HG03039 (cell line): ENCODE measurements around the gene SLC30A2.
"Not testable (repeated sequence)": the region's sequence is repeated elsewhere in the genome, so short reads cannot be mapped to it uniquely, and the experiment has no call there.

Experiments
- ATAC-seq: cut with Tn5 transposase; IDR thresholded peaks from one replicate; pipeline ENCODE4 v1.9.1; 2021; ENCODE audit warnings: mild to moderate bottlenecking, moderate library complexity; ENCODE audit not compliant: unreplicated experiment

The SLC30A2 gene

DNA sequence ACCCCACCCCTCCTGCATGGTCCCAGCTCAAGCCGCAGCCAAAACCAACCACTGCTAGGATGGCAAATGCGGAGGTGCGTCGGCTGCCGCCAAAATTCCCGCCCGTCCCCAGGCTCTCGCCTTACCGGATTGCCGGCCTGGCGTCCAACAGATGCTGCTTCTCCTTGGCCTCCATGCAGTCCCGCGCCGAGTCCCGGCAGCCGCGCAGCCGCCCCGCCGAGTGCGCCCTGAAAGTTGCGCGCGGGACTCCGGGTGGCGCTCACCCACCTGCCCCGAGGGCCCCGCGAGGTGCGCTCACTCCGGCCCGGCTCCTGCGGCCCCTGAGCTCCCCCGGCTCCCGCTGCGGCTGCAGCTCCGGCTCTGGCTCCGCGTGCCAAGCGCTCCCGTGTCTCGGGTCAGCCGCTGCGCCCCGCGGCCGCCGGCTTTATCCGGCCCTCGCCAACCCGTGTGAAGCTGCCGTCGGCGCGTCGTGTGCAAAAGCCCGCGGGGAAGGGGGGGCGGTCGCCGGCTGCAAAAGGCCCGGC lies at the start of gene SLC30A2:
Gene SLC30A2, minus strand, starts transcription at position 397 of the 524 bp plus-strand sequence. Its CDS starts 222 bp downstream, at position 175.
- ATAC-seq, result no peak

DNA sequence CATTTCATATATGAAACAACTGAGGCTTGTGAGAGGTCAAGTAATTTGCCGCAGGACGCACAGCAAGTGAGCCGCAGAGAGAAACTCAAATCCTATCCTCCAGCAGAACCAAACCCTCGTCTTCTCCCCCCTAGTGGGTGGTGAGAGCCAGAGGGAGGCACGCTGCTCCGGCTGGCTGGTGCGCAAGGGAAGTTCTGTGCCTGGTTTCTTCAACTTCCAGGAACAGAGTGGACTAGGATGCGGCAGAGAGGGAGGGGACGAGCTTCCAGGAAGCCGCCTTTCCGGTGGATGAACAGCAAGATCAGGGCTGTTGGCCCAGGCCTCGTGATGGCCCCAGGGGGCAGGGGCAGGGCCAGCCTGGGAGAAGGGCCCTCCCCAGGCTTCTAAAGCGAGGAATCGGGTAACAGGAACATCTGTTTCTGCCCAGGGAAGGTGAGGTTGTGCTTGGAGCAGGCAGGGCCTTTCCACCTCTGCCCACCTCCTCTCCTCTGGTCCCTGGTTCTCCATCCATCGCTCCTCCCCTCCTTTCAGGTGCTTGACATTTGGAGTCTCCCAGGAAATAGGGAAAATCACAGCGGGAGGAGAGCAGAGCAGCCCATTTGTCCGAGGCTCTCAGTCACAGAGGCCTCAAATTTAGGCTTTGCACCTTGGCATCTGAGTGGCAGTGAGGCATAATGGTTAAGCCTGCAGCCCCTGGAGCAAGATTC lies 48.9 kb upstream of the SLC30A2 start:
- ATAC-seq, result no peak

GRCh38 chr1:26094076-26094669 lies 48.3 kb upstream of the SLC30A2 start:
- no peak for ATAC-seq

GRCh38 chr1:26093569-26093968 lies 47.7 kb upstream of the SLC30A2 start:
- not testable (repeated sequence) for ATAC-seq

DNA sequence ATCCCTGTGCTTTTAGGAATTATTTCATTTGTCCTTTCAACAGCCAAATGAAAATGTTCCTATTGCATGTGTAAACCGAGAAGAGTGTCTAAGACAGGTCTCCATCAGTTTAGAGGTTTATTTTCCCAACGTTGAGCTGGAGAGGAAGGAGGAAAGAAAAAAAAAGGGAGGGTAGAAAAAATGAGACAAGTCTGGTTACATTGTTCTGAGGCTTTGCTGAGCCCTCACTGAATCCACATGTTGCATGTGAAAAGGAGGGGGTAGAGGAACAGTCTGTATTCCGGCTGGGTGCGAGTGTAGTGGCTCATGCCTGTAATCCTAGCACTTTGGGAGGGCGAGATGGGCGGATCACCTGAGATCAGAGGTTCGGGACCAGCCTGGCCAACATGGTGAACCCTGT lies 46.5 kb upstream of the SLC30A2 start:
- no peak for ATAC-seq

- no peak for ATAC-seq
These were observed 45.0 kb upstream of the SLC30A2 start for GRCh38 chr1:26090893-26091292.

- ATAC-seq, result no peak
These were observed 43.2 kb upstream of the SLC30A2 start for GRCh38 chr1:26089125-26089524.

DNA sequence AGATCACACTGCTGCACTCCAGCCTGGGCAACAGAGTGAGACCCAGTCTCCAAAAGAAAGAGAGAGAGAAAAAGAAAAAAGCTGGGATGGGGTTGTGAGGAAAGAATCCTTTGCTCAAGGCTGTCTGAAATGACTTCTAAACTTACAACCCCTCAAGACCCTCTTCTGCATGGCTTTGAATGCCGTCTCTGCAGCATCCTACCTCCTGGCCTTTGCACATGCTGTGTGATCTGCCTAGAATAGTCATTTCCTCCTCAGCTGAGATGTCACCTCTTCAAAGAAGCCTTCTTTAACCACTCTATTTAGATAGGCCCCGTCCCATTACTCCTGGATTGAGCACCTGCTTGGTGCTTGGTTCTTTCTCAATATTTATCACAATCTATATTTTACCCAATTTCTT lies 38.9 kb upstream of the SLC30A2 start:
- no peak for ATAC-seq

- ATAC-seq, result no peak
These were observed 38.2 kb upstream of the SLC30A2 start for GRCh38 chr1:26084091-26084561.

GRCh38 chr1:26083208-26083607 lies 37.3 kb upstream of the SLC30A2 start:
- ATAC-seq, result no peak

GRCh38 chr1:26082020-26082350 lies 36.1 kb upstream of the SLC30A2 start:
- ATAC-seq, result no peak

DNA sequence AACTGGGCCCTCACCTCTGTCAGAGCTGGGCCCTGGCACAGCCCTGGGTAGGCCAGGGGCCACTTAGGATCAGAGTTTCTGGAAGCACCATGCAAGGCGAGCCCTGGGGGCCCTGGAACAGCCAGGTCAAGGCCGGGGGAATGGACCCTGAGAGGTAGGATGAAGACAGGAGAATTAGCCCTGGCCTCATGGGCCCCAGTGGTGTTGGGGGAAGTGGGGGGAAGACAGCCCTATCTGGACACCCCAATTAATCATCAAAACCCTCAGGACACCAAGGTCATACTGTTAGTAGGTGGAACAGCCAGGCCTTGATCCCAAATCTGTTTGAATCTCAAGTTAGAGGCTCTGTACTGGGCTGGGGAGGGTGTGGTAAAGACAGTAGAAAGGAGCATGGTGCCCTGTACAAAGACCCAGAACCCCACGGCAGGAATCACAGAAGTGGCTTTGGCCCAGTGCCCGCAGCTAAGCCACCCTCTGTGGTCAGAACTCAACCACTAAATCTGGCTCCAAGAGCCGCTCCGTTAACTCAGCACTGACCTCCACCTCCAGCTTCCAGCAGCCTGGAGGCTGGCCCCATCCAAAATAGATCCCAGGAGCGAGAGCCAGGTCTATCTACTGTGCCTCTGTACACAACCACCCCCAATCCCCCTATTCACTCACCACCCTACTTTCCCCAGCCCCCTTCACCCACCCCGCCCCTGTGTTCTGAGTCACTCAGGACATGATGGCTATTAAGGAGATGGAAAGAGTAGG lies 35.5 kb upstream of the SLC30A2 start:
- ATAC-seq, result no peak

DNA sequence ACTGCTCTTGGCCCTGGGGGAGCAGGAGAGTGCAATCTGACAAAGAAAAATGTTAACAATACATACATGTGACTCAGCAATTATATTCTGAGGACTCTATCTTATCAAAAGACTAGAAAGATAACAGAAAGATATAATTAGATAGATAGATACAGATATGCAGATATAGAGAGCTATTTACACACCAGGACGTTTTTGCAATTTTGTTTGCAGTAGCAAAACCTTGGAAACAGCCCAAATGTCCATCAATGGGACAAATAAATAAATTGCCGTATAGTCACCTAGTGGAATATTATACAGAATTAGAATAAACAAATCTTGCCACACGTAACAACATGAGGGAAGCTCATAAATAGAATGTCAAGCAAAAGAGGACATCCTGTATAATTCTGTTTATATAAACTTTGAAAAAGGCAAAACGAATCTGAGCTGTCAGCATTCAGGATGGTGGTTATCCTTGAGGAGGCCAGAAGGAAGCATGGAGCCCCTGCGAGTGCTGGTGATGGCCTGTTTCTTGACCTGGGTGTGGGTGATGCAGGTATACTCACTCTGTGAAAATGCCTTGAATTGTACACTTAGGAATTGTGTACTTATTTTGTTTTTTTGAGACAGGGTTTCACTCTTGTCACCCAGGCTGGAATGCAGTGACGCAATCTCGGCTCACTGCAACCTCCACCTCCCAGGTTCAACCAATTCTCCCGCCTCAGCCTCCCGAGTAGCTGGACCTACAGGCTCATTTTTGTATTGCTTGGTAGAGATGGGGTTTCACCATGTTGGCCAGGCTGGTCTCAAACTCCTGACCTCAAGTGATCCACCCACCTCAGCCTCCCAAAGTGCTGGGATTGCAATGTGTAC lies 34.3 kb upstream of the SLC30A2 start:
- no peak for ATAC-seq

DNA sequence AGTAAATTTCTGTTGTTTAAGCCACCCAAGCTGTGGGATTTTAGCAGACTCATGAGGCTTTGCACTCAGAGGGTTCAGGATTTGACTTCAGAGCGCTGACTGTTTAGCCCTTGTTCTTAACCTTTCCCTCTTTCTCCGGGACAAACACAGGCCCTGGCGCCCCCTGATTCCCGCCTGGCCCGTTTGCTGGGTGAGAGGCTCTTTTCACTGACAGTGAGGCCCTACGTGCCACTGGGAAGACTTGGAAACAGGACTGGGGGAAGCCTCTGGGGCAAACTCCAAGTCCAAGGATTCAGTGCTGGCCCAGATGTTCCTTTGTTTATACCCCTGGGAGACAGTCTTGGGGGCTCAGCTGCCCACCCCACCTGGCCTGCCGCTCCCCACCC lies 33.3 kb upstream of the SLC30A2 start:
- ATAC-seq, result no peak

GRCh38 chr1:26078286-26079177 lies 32.6 kb upstream of the SLC30A2 start:
- no peak for ATAC-seq

- ATAC-seq, result no peak
These were observed 31.6 kb upstream of the SLC30A2 start for GRCh38 chr1:26077524-26077923.

- ATAC-seq, result no peak
These were observed 29.7 kb upstream of the SLC30A2 start for GRCh38 chr1:26075421-26076144.

- ATAC-seq, result no peak
These were observed 26.4 kb upstream of the SLC30A2 start for GRCh38 chr1:26072305-26072704.

DNA sequence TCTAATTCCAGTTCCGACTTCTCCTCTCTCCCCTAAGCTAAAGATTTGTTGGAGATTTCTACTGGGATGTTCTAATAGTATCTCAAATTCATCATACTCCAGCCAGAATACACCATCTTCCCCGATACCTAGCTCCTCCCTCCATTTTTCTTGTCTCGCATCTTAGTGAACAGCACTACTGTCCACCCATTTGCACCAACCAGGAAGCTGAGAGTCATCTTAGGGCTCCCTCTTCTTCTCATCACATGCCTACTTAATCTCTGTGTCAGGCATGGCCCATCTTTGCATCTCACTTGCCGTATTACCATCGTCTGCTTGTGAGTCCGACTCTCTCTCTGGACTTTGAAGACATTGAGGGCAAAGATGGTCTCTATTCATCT lies 25.0 kb upstream of the SLC30A2 start:
- ATAC-seq, result no peak
